Loucy (cell line): ENCODE data around the gene RBM17.

Experiments
- H2AFZ ChIP-seq: fragments of 200-600 bp; sonication (generic); 2 replicates; pipeline ENCODE4 v1.6.0; 2016; ENCODE audit warnings: antibody characterized with exemption, mild to moderate bottlenecking, low read length, moderate library complexity
- H3F3A ChIP-seq: fragments of 200-600 bp; 2 replicates; pipeline ENCODE4 v1.6.0; 2016; ENCODE audit warnings: antibody characterized with exemption, low read depth, mild to moderate bottlenecking
- H3K27me3 ChIP-seq: fragments of 200-600 bp; sonication (generic); 2 replicates; pipeline ENCODE4 v1.6.1; 2014; ENCODE audit warnings: low read length, mild to moderate bottlenecking; ENCODE audit not compliant: insufficient read depth, poor library complexity, severe bottlenecking
- H3K36me3 ChIP-seq: fragments of 200-600 bp; sonication (generic); 2 replicates; pipeline ENCODE4 v1.6.1; 2016; ENCODE audit warnings: low read length; ENCODE audit not compliant: insufficient read depth
- H3K4me1 ChIP-seq: fragments of 200-600 bp; sonication (generic); 2 replicates; pipeline ENCODE4 v1.5.1; 2014; ENCODE audit warnings: low read length, mild to moderate bottlenecking; ENCODE audit not compliant: insufficient read depth, poor library complexity, severe bottlenecking
- H3K4me2 ChIP-seq: fragments of 200-600 bp; sonication (generic); 2 replicates; pipeline ENCODE4 v1.6.0; 2014; ENCODE audit warnings: antibody characterized with exemption, low read length, low read depth, mild to moderate bottlenecking; ENCODE audit not compliant: poor library complexity, severe bottlenecking
- H3K4me3 ChIP-seq: fragments of 200-600 bp; sonication (generic); 2 replicates; pipeline ENCODE4 v1.5.1; 2014; ENCODE audit warnings: low read length, mild to moderate bottlenecking, mixed read lengths; ENCODE audit not compliant: poor library complexity, severe bottlenecking
- H3K79me2 ChIP-seq: fragments of 200-600 bp; sonication (generic); 2 replicates; pipeline ENCODE4 v1.6.1; 2014; ENCODE audit warnings: low read length; ENCODE audit not compliant: insufficient read depth
- H3K9ac ChIP-seq: fragments of 200-600 bp; sonication (generic); 2 replicates; pipeline ENCODE4 v1.6.0; 2014; ENCODE audit warnings: mild to moderate bottlenecking, low read depth, low read length, moderate library complexity; ENCODE audit not compliant: poor library complexity, severe bottlenecking
- H3K9me2 ChIP-seq: fragments of 200-600 bp; sonication (generic); replicated peaks from 2 replicates; pipeline ENCODE4 v1.6.1; 2016; ENCODE audit warnings: low read depth, low read length, mixed read lengths
- H3K9me3 ChIP-seq: fragments of 200-600 bp; sonication (generic); 2 replicates; pipeline ENCODE4 v1.6.1; 2014; ENCODE audit warnings: mild to moderate bottlenecking, antibody characterized with exemption, low read length, low read depth; ENCODE audit not compliant: insufficient read depth
- H4K20me1 ChIP-seq: fragments of 200-600 bp; sonication (generic); 2 replicates; pipeline ENCODE4 v1.6.0; 2014; ENCODE audit warnings: antibody characterized with exemption, low read length, mild to moderate bottlenecking; ENCODE audit not compliant: insufficient read depth, poor library complexity, severe bottlenecking
- CTCF ChIP-seq: fragments of 200-600 bp; sonication (generic); conservative IDR thresholded peaks from 2 replicates; pipeline ENCODE4 v1.5.1; 2014; ENCODE audit warnings: mild to moderate bottlenecking, antibody characterized with exemption, low read length
- EZH2phosphoT487 ChIP-seq: fragments of 200-600 bp; IDR thresholded peaks from 2 replicates; pipeline ENCODE4 v1.6.1; 2018; ENCODE audit warnings: antibody characterized with exemption, mild to moderate bottlenecking, moderate library complexity, borderline replicate concordance

The RBM17 gene

GRCh38 chr10:6058682-6059475, 30.0 kb upstream of the RBM17 start:
- Histone ChIP-seq H2AFZ (no peak overlapping the region), H3K4me2 (no peak overlapping the region), H3K9me2 (no peaks in the 10 kb centered on the region), H3K4me1 (peaks cover 19% of the 10 kb centered on the region), H3K9me3 (no peaks in the 10 kb centered on the region), H3K4me3 (no peak overlapping the region), H3K27me3 (peaks cover 39% of the 10 kb centered on the region), H3F3A (no peaks in the 10 kb centered on the region), H3K9ac (no peak overlapping the region), H4K20me1 (no peaks in the 10 kb centered on the region), H3K36me3 (no peaks in the 10 kb centered on the region), H3K79me2 (no peaks in the 10 kb centered on the region)
- TF ChIP-seq CTCF (no peak), EZH2phosphoT487 (no peak)

GRCh38 chr10:6059506-6059905, 29.3 kb upstream of the RBM17 start:
- H3F3A ChIP-seq = no peaks in the 10 kb centered on the region
- H4K20me1 ChIP-seq = no peaks in the 10 kb centered on the region
- no peaks in the 10 kb centered on the region for H3K79me2 ChIP-seq
- no peaks in the 10 kb centered on the region for H3K9me3 ChIP-seq
- H3K4me2 ChIP-seq = no peak overlapping the region
- H2AFZ ChIP-seq = no peak overlapping the region
- no peaks in the 10 kb centered on the region for H3K9me2 ChIP-seq
- H3K4me3 ChIP-seq = no peak overlapping the region
- peaks cover 39% of the 10 kb centered on the region for H3K27me3 ChIP-seq
- no peak for TF ChIP-seq CTCF
- TF ChIP-seq EZH2phosphoT487 = no peak
- peaks cover 19% of the 10 kb centered on the region for H3K4me1 ChIP-seq
- H3K9ac ChIP-seq = no peak overlapping the region
- no peaks in the 10 kb centered on the region for H3K36me3 ChIP-seq

GRCh38 chr10:6061056-6061455, 27.8 kb upstream of the RBM17 start:
- Histone ChIP-seq H3K79me2 (no peaks in the 10 kb centered on the region), H3K9me3 (no peaks in the 10 kb centered on the region), H3K9ac (no peak overlapping the region), H3K27me3 (peaks cover 39% of the 10 kb centered on the region), H3F3A (no peaks in the 10 kb centered on the region), H3K9me2 (no peaks in the 10 kb centered on the region), H4K20me1 (no peaks in the 10 kb centered on the region), H2AFZ (no peak overlapping the region), H3K4me2 (no peak overlapping the region), H3K4me1 (peaks cover 19% of the 10 kb centered on the region), H3K4me3 (no peak overlapping the region), H3K36me3 (no peaks in the 10 kb centered on the region)
- TF ChIP-seq EZH2phosphoT487 (no peak), CTCF (no peak)
